Stimulated activated naive B cell treated with anti-CD40 and anti-IgM and Interleukin-4, amounts not matched to agents 10 μg/mL and 1 μg/mL and 100 μg/mL, for 72 hours (primary cell): ENCODE results near the gene CGREF1.

Experiments used
- ATAC-seq, 2 donors: fragments of 150-1000 bp; cut with Tn5 transposase; replicated peaks; 2 replicates each; pipeline ENCODE4 v1.10.0; 2021; ENCODE audit warnings: moderate library complexity in 1 of 2
- DNase-seq: peaks from one replicate; pipeline ENCODE4 v3.0.0; 2021
- H3K27ac Mint-ChIP-seq: one replicate; pipeline ENCODE4 v1.8.0; 2022; ENCODE audit warnings: mild to moderate bottlenecking, mixed read lengths
- H3K27me3 Mint-ChIP-seq, 2 donors: one replicate each; pipeline ENCODE4 v1.8.0; 2022; ENCODE audit warnings: mixed read lengths in 2 of 2
- H3K36me3 Mint-ChIP-seq, 2 donors: one replicate each; pipeline ENCODE4 v1.8.0; 2022; ENCODE audit warnings: mixed read lengths in 2 of 2, mild to moderate bottlenecking in 1 of 2
- H3K4me1 Mint-ChIP-seq, 2 donors: one replicate each; pipeline ENCODE4 v1.8.0; 2022; ENCODE audit warnings: mixed read lengths in 2 of 2, mild to moderate bottlenecking in 1 of 2
- H3K4me3 Mint-ChIP-seq, 2 donors: one replicate each; pipeline ENCODE4 v1.8.0; 2022; ENCODE audit warnings: mild to moderate bottlenecking in 2 of 2, mixed read lengths in 2 of 2, moderate library complexity in 1 of 2
- H3K9me3 Mint-ChIP-seq, 2 donors: one replicate each; pipeline ENCODE4 v1.8.0; 2022; ENCODE audit warnings: mixed read lengths in 2 of 2, mild to moderate bottlenecking in 1 of 2

CGREF1 gene

DNA sequence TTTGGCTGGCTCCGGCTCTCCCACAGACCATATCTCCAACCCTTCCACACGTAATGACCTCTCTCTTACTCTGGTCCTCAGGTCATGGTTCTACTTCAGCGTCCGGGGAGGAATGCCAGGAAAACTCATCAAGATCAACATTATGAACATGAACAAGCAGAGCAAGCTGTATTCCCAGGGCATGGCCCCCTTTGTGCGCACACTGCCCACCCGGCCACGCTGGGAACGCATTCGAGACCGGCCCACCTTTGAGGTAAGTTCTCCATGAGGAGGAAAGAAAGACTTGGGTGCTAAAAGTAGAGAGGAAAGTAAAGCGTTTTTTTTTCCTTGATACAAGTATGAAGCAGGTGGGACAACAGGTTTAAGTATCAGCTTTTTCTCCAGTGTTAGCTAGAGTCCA, 65.6 kb downstream of the CGREF1 start:
- H3K4me3 Mint-ChIP-seq = no peak overlapping the region
- peaks cover 9 to 12% of the 10 kb centered on the region in 2 donors for H3K27me3 Mint-ChIP-seq
- H3K27ac Mint-ChIP-seq = no peak overlapping the region
- DNase-seq = no peak
- H3K9me3 Mint-ChIP-seq = peaks cover 1 to 7% of the 10 kb centered on the region in 2 donors
- peaks cover 26 to 46% of the 10 kb centered on the region in 2 donors for H3K36me3 Mint-ChIP-seq
- no peak for ATAC-seq
- peaks cover 20 to 31% of the 10 kb centered on the region in 2 donors for H3K4me1 Mint-ChIP-seq

DNA sequence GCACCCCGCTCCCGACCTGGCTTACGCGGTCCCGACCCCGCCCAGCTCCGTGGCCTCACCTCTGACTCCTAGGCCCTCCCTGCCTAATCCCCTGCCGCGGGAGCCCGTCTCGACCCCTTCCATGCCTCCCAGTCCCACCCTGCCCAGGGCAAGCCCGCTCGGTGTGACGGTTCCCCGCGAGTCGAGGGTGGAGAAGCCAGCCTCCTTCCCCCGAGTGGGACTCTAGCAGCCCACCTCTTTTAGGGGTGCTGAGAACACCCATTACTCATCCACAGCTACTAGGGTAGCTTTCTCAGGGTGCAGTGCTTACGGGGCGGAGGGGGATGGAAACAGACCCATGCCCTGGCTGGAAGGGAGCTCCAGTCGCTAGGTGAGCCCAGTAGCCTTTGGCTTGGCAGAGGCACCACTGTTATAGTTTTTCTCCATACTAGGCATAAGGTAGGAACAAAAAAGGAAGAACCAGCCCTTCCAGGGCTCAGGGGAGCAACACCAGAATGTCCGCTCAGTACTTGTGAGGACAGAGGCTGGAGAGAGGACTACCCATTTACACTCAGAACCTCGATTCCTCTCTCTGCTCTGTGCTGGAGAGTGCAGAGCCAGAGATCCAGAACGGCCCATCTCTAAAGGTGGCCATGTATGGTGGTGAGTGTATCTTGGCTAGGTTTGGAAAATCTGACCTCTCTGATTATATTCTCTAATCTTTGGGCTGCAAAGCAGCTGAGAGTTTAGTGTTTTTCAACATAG, 66.9 kb downstream of the CGREF1 start:
- peaks cover 25 to 42% of the 10 kb centered on the region in 2 donors for H3K4me1 Mint-ChIP-seq
- ATAC-seq (no peak), DNase-seq (no peak)
- peak overlapping the region; percentile 92 for H3K27ac Mint-ChIP-seq
- peak overlapping the region; percentile 91 to 94 for H3K4me3 Mint-ChIP-seq
- H3K27me3 Mint-ChIP-seq = peaks cover 9 to 12% of the 10 kb centered on the region in 2 donors
- peaks cover 26 to 45% of the 10 kb centered on the region in 2 donors for H3K36me3 Mint-ChIP-seq
- peaks cover 1 to 7% of the 10 kb centered on the region in 2 donors for H3K9me3 Mint-ChIP-seq

GRCh38 chr2:27050996-27051901, 67.7 kb downstream of the CGREF1 start, which contains the start of gene AGBL5:
Gene AGBL5 (plus strand): TSS chr2:27051668. CDS start chr2:27052959, 1,291 bp downstream.
- Mint-ChIP-seq H3K36me3 (peaks cover 24 to 41% of the 10 kb centered on the region in 2 donors), H3K9me3 (peaks cover 1 to 7% of the 10 kb centered on the region in 2 donors), H3K27ac (peak within 1 kb of the TSS; percentile 100), H3K4me3 (peak within 1 kb of the TSS; percentile 91 to 94), H3K4me1 (peaks cover 25 to 42% of the 10 kb centered on the region in 2 donors), H3K27me3 (peaks cover 9 to 12% of the 10 kb centered on the region in 2 donors)
- DNase-seq = peak; percentile 98
- ATAC-seq = peak; percentile 78 to 83
